ENCODE data around the gene SLC22A12.

- TF ChIP-seq POLR2A (IDR thresholded peaks at IDR 0.05) (no peak), CTCF (IDR thresholded peaks at IDR 0.05) (no peak)
Measured at GRCh38 chr11:64611869-64612646, 21.0 kb downstream of the SLC22A12 start.

Data from right lobe of liver (tissue), 4 donors.